ENCODE results near the gene AICDA. TPM values are rescaled to one million over a fixed set of nuclear protein-coding genes. Genes with fewer than 3 reads are reported as not detected.

Gene AICDA
- total RNA-seq (2022; extraction: Qiagen RNA extraction; ENCODE audit: low read depth), result 0.03 to 0.26 TPM (median 0.05 TPM) in 5 replicates

DNA sequence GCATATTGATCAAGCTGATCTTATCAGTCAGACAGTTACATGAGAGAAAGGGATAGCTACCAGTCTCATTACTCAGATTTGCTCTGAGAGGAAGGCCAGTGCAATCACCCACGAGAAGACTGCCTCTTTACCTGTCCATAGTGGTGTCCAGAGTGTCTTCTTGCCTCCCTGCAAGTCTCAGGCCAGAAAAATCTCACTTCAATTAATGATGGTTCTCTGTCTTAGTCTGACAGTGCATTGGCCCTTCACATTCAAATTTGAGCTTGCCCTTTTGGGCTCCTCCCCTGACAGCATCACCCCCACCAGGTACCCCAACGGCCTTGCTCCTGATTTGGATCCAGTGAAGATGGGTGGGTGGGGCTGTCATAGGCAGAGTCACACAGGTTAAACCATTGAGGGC lies at the start of gene AICDA:
Gene AICDA, minus strand, starts transcription at position 231 of the 400 bp plus-strand sequence. Its CDS starts 92 bp downstream, at position 139.

Other genes with a start within 250 kb of the AICDA start
- gene CLEC6A, start 156.9 kb downstream of the AICDA start, total RNA-seq (2022; extraction: Qiagen RNA extraction; ENCODE audit: low read depth), result not detected in 5 replicates
- gene CLEC4D, start 99.4 kb downstream of the AICDA start, total RNA-seq (2022; extraction: Qiagen RNA extraction; ENCODE audit: low read depth), result not detected in 5 replicates
- 0.37 to 0.74 TPM (median 0.41 TPM) in 5 replicates for gene CLEC4E, start 72.0 kb downstream of the AICDA start, total RNA-seq (2022; extraction: Qiagen RNA extraction; ENCODE audit: low read depth)
- 0.07 to 0.86 TPM (median 0.16 TPM) in 4 of 5 replicates, not detected in the other for gene MFAP5, start 50.0 kb upstream of the AICDA start, total RNA-seq (2022; extraction: Qiagen RNA extraction; ENCODE audit: low read depth)
- gene RIMKLB, start 85.1 kb upstream of the AICDA start, total RNA-seq (2022; extraction: Qiagen RNA extraction; ENCODE audit: low read depth), result 15.9 to 17.5 TPM (median 16.5 TPM) in 5 replicates
- not detected in 5 replicates for gene A2ML1, start 209.8 kb upstream of the AICDA start, total RNA-seq (2022; extraction: Qiagen RNA extraction; ENCODE audit: low read depth)